GM11168 (cell line): ENCODE data around the gene LCE1A.

ENCODE experiments used
- in situ Hi-C: fragments of 300-500 bp; cut with MboI; formaldehyde crosslinking; loops from one replicate; pipeline ENCODE4 v1.12.0; 2022; ENCODE audit warnings: low sequenced_read_pairs; ENCODE audit not compliant: unreplicated experiment

Gene LCE1A

GRCh38 chr1:152869808-152870419, 42.6 kb downstream of the LCE1A start:
- in situ Hi-C loops = loop anchor here (5.0 kb wide), 1 partner anchor 57 kb away; no protein-coding TSS in a partner anchor

GRCh38 chr1:152870831-152871730, 43.8 kb downstream of the LCE1A start:
- in situ Hi-C loops = loop anchor here (5.0 kb wide), 1 partner anchor 56 kb away; no protein-coding TSS in a partner anchor

- in situ Hi-C loops = loop anchor here (5.0 kb wide), 1 partner anchor 56 kb away; no protein-coding TSS in a partner anchor
Measured at GRCh38 chr1:152871731-152872126, 44.5 kb downstream of the LCE1A start.

- in situ Hi-C loops = loop anchor here (5.0 kb wide), 1 partner anchor 54 kb away; no protein-coding TSS in a partner anchor
Measured at GRCh38 chr1:152873495-152873894, 46.2 kb downstream of the LCE1A start.

GRCh38 chr1:152876827-152877226, 49.6 kb downstream of the LCE1A start:
- in situ Hi-C loops = no loop called here
